Smooth muscle cell (in vitro differentiated cells): ENCODE data around the gene LRRC53. TPM values are rescaled to one million over a fixed set of nuclear protein-coding genes. Genes with fewer than 3 reads are reported as not detected.

Source experiments
- DNase-seq: peaks from one replicate; lab custom pipeline; 2025; ENCODE audit not compliant: unreplicated experiment; lab: John Stamatoyannopoulos, UW
- H2AFZ ChIP-seq: fragments of 200-600 bp; sonication (generic); 2 replicates; pipeline ENCODE4 v1.6.0; 2016; ENCODE audit warnings: antibody characterized with exemption, low read depth, mild to moderate bottlenecking
- H3F3A ChIP-seq: fragments of 200-600 bp; sonication (generic); 2 replicates; pipeline ENCODE4 v1.6.0; 2017; ENCODE audit warnings: antibody characterized with exemption, low read depth
- H3K27ac ChIP-seq: fragments of 200-600 bp; sonication (generic); 2 replicates; pipeline ENCODE4 v1.5.1; 2016; ENCODE audit warnings: low read depth, mild to moderate bottlenecking
- H3K27me3 ChIP-seq: fragments of 200-600 bp; sonication (generic); 2 replicates; pipeline ENCODE4 v1.6.1; 2016; ENCODE audit warnings: low read depth, mild to moderate bottlenecking
- H3K36me3 ChIP-seq: fragments of 200-600 bp; sonication (generic); 2 replicates; pipeline ENCODE4 v1.5.1; 2016; ENCODE audit warnings: low read depth
- H3K4me1 ChIP-seq: fragments of 200-600 bp; sonication (generic); 2 replicates; pipeline ENCODE4 v1.5.1; 2016; ENCODE audit warnings: low read depth
- H3K4me2 ChIP-seq: fragments of 200-600 bp; sonication (generic); 2 replicates; pipeline ENCODE4 v1.6.0; 2016; ENCODE audit warnings: mild to moderate bottlenecking
- H3K4me3 ChIP-seq: fragments of 200-600 bp; sonication (generic); 2 replicates; pipeline ENCODE4 v1.5.1; 2016; ENCODE audit warnings: mild to moderate bottlenecking
- H3K79me2 ChIP-seq: fragments of 200-600 bp; sonication (generic); 2 replicates; pipeline ENCODE4 v1.6.0; 2016; ENCODE audit warnings: low read depth, mild to moderate bottlenecking
- H3K9ac ChIP-seq: fragments of 200-600 bp; sonication (generic); 2 replicates; pipeline ENCODE4 v1.6.0; 2016; ENCODE audit warnings: low read depth
- H3K9me3 ChIP-seq: fragments of 200-600 bp; sonication (generic); replicated peaks from 2 replicates; pipeline ENCODE4 v1.5.1; 2016; ENCODE audit warnings: low read depth
- H4K20me1 ChIP-seq: fragments of 200-600 bp; sonication (generic); 2 replicates; pipeline ENCODE4 v1.6.0; 2016; ENCODE audit warnings: low read depth
- CTCF ChIP-seq: fragments of 200-600 bp; sonication (generic); IDR thresholded peaks from 2 replicates; pipeline ENCODE4 v1.5.1; 2017; ENCODE audit warnings: borderline replicate concordance, mild to moderate bottlenecking, antibody characterized with exemption; ENCODE audit not compliant: insufficient read depth, poor library complexity, severe bottlenecking
- WGBS: methylation state at CpG from one replicate; pipeline ENCODE4 v1.1.7; 2016; ENCODE audit warnings: low lambda C conversion rate; 5-methylcytosine and 5-hydroxymethylcytosine counted together
- polyA plus RNA-seq: library from polyadenylated mRNA; unstranded; fragments of >200 nt; fragmentation: Nextera tagmentation; extraction: Ambion mirVana; gene quantifications from 2 replicates; pipeline ENCODE4 v1.2.1, GENCODE V29; 2016
- total RNA-seq: library from RNA; depleted of rRNA; stranded (reverse); fragments of >200 nt; gene quantifications from 2 replicates; pipeline ENCODE4 v1.2.3, GENCODE V29; 2014

The LRRC53 gene
- total and polyA plus RNA-seq, 2 experiments from 2014 or later = not detected

GRCh38 chr1:74505928-74506710 is 6.3 kb downstream of the LRRC53 start:
- no peak overlapping the region for H2AFZ ChIP-seq
- H4K20me1 ChIP-seq = no peaks in the 10 kb centered on the region
- H3K4me2 ChIP-seq = peak overlapping the region; percentile 11
- H3K4me3 ChIP-seq = no peak overlapping the region
- no peaks in the 10 kb centered on the region for H3K79me2 ChIP-seq
- H3K9me3 ChIP-seq = no peaks in the 10 kb centered on the region
- TF ChIP-seq CTCF = no peak
- WGBS = 34% methylated on average over 8 of the region's 8 CpGs
- H3K4me1 ChIP-seq = peaks cover 37% of the 10 kb centered on the region
- H3F3A ChIP-seq = no peaks in the 10 kb centered on the region
- no peak overlapping the region for H3K9ac ChIP-seq
- no peak overlapping the region for H3K27ac ChIP-seq
- no peak for DNase-seq
- H3K36me3 ChIP-seq = no peaks in the 10 kb centered on the region
- no peaks in the 10 kb centered on the region for H3K27me3 ChIP-seq

GRCh38 chr1:74504933-74505512 is 7.4 kb downstream of the LRRC53 start:
- 80% methylated on average over 11 of the region's 11 CpGs for WGBS

GRCh38 chr1:74504125-74504932 is 8.1 kb downstream of the LRRC53 start:
- no peaks in the 10 kb centered on the region for H3K9me3 ChIP-seq
- peaks cover 37% of the 10 kb centered on the region for H3K4me1 ChIP-seq
- no peaks in the 10 kb centered on the region for H3K79me2 ChIP-seq
- no peak overlapping the region for H3K4me3 ChIP-seq
- no peak overlapping the region for H2AFZ ChIP-seq
- no peaks in the 10 kb centered on the region for H3K36me3 ChIP-seq
- H3K9ac ChIP-seq = no peak overlapping the region
- H3F3A ChIP-seq = no peaks in the 10 kb centered on the region
- no peaks in the 10 kb centered on the region for H4K20me1 ChIP-seq
- WGBS = 37% methylated on average over 15 of the region's 15 CpGs
- no peak for DNase-seq
- H3K4me2 ChIP-seq = no peak overlapping the region
- peak; percentile 82 for TF ChIP-seq CTCF
- no peak overlapping the region for H3K27ac ChIP-seq
- H3K27me3 ChIP-seq = no peaks in the 10 kb centered on the region

More at GRCh38 chr1:74504933-74505512, 7.4 kb downstream of the LRRC53 start:
- Histone ChIP-seq H2AFZ (no peak overlapping the region), H3K36me3 (no peaks in the 10 kb centered on the region), H3K4me3 (no peak overlapping the region), H3K27me3 (no peaks in the 10 kb centered on the region), H3F3A (no peaks in the 10 kb centered on the region), H3K79me2 (no peaks in the 10 kb centered on the region), H3K9me3 (no peaks in the 10 kb centered on the region), H3K27ac (no peak overlapping the region), H4K20me1 (no peaks in the 10 kb centered on the region), H3K9ac (no peak overlapping the region), H3K4me1 (peaks cover 37% of the 10 kb centered on the region), H3K4me2 (no peak overlapping the region)
- DNase-seq = no peak
- TF ChIP-seq CTCF = no peak
